ENCODE data around the gene ANK2.
"Not testable (repeated sequence)": the region's sequence is repeated elsewhere in the genome, so short reads cannot be mapped to it uniquely, and the experiment has no call there.

The ANK2 gene

DNA sequence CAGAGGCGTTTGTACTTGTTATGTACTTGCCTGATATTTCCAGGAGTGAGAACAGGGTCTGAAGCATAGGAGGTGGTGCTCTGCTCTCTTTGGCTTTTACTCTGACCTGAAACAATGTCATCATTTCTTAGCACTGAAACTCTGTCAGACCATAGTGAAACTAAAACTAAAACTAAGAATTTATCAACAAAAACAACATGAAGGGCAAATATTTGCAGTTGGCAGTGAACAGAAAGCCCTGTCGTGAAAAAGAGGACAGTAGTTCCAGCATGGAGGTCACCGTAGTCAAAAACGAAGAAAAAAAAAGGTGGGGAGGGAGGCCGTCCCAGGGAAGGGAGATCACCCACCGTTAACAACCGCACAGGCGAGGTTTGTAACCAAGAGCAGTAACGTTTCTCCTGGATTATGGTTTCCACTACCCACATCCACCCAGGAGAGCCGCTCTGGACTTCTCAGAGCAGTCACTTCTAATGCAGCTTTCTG, 97.5 kb downstream of the ANK2 start:
- no peak for DNase-seq (ENCODE audit: low read depth in 1 of 2, low spot score in 1 of 2)

DNA sequence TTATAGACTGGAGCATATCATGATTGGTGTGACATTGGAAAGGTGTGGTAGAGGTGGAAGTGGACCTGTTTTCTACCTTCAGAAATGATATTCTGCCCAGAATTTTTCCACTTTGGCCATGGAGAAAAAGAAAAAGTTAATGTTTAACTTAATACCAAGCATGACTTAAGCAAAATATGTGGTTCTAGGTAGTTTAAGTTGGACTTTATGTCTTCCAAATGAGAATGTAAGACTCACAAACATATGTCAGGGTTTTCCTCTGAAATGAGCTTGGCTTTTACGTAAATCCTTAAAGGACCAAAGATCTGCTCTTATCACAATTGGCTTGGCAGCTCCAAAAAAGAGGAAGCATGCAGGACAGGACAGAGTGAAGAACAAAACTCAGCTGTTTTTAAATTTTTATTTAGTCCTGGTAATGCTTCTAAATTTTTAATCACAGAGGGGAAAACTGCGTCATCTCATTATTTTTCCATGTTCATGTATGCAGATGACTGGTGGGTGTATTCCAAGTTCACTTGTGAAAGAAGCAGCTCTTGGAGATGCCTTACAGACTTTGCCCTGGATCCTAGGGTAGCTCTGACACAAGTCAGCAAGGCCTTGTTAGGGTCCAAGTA, 98.2 kb downstream of the ANK2 start:
- no peak for DNase-seq (ENCODE audit: low read depth in 1 of 2, low spot score in 1 of 2)

DNA sequence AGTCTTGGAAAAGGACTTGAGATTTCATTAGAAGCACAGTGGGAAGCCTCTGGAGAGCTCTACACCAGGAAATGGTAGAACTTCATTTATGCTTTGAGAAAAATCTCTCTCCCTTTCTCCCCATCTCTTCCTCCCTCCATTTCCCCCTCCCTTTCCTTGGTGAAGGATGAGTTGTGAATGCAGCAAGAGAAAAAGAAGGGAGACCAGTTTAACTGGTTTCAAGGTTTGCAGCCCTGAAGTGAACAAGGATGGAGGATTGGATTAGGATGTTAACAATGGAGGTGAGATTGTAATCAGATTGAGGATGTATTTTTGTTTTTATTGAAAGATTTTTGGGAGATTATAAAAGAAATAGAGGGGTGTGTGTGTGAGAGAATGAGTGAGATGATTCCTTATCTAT, 99.5 kb downstream of the ANK2 start:
- no peak for DNase-seq (ENCODE audit: low read depth in 1 of 2, low spot score in 1 of 2)

DNA sequence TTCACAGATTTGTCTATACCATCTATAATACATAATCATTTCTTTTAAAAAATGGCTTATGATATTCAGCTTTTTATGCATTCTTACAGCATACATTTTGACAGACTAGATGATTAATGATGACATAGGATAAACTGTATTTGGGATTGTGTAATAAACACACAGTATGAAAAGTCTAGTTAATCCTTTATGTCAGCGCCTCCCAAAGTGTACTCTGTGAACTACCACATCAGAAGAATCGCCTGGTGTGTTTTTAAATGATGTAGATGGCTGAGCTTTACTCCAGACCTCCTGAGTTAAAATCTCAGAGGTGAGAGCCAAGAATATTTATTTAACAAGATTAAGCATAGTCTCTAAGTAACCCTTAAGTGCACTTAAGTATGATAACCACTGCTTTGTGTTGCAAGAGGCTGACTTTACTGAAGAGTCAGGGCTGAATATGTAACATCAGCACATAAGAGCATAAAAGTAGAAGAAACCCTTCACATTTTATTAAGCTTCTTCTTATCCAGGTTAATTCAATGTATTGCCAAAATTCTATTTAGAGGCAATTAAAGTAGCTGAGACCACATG, 104.2 kb downstream of the ANK2 start:
- DNase-seq (ENCODE audit: low read depth in 1 of 2, low spot score in 1 of 2), result no peak

DNA sequence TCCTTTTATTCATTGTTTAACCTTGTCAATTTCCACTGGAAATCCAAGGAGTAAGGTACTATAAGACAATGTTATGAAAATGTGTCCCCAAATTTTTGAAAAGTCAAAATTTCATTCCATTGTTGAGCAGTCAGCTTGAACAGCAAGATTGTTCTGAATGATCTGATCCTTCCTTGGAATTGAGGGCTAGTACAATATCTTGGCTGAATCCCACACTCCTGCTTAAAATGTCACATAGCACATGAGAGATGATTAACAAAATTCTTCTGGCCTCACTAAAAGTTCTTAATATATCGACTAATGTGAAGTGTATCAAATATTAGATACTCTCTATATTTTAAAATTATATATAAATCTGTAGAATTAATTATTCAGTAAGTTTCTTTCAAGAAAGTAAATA, 104.8 kb downstream of the ANK2 start:
- DNase-seq (ENCODE audit: low read depth in 1 of 2, low spot score in 1 of 2), result no peak

DNA sequence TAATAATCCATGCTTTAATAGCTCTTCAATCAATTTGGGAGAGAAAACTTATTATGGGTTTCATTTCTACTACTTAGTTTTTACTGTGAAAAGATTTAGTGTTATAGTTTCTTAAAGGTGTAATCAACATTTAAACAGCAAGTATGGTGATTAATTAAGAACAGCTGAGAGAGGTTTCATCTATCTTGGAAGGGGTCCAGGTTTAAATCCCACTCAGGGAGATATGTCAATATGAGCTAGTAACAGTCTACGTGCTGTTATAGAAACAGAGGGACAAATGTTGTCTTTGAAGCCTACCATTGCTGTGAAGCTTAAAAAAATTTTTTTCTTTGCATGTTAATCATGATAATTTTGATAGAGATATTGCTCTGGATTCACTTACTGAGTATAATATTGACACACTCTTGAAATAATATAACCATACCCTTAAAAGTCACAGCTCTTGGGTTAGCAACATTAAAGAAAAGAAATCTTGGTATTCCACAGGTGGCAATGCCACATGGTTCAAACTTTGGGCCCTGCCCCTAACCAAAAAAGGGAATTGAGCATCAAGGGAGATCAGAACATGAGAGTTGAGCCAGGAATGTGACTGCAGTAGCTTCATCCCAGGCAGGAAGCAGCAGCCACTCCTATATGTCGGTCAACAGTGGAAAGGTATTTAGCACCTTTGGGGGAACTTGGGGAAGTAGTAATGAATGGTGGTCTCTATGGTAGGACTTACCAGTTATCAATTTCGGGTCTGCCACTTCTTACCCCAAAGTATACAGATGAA, 107.8 kb downstream of the ANK2 start:
- no peak for DNase-seq (ENCODE audit: low read depth in 1 of 2, low spot score in 1 of 2)

DNA sequence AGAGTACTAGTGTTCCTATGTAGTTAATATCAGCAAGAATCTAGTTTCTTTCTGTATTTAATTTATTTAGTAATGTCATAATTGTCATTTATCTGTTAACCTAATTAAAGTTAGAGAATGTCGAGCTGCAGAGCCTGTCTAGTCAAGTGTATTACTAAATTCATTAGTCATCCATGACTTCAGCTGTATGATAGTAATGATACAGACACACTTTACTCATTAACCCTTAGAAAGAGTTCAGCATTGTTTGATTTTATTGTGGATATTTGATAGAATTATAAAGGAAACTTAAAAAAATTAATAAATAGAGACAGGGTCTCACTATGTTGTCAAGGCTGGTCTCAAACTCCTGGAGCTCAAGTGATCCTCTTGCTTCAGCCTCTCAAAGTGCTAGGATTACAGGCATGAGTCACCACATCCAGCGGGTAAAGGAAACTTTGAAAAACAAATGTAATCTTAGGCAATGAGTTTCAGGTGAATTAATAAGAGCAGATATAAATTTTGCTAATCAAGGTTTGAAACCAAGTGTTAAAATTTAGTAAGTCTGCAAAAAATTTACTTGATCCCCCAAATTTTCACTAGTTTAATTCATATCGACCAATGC, 110.6 kb downstream of the ANK2 start:
- DNase-seq (ENCODE audit: low read depth in 1 of 2, low spot score in 1 of 2), result no peak

DNA sequence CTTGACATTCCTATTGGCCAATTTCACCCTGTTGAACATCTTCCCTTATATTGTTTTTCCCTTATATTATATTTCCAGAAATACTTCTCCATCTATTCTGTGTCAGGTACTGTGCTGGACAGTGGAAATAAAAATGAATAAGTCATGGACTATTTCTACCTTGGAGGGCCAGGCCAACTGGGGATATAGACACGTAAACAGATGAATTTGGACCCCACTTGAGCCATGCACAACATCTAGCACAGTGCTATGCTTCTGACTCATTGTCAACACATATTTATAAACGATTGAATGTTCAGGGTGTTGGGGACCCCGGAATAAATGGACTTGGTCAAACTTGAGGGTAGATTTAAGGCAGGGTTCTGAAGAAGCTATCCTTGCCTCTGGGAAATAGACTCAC, 111.1 kb downstream of the ANK2 start:
- DNase-seq (ENCODE audit: low read depth in 1 of 2, low spot score in 1 of 2), result no peak

DNA sequence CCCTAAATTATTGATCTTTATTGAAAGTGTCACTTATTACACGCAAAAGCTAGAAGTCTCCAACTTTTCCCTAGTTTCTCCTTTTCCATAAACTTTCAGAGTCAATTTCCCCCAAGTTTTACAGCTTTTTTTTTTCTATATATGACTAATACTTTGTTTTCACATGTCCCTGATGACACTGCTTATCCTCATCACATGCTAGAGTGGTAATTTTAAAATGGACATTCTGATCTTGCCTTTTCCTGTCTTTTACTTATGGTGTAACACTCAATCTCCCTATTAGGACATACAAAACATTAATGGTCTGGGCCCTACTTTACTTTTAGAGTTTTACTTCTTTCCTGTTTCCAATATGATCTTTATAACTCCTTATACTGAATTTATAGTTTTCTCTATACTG, 112.6 kb downstream of the ANK2 start:
- no peak for DNase-seq (ENCODE audit: low read depth in 1 of 2, low spot score in 1 of 2)

DNA sequence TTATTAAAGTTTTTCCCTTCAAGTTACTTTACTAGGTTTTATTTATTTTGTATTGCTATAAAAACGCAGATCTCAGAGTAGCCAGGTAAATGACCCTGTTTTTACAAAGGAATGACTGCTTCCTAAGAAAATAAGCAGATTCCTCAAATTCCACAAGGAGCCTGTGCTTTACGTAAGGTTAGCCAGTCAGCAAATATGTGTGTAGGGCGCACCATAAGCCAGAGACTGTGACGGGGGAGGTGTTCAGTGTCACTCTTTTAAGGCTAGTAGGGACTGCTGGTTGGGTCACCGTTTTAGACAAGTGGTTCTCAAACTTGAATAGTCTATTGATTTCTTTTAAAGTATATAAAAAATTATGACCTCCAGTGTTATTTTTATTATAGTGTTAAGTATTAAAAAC, 119.9 kb downstream of the ANK2 start:
- DNase-seq (ENCODE audit: low read depth in 1 of 2, low spot score in 1 of 2), result no peak

DNA sequence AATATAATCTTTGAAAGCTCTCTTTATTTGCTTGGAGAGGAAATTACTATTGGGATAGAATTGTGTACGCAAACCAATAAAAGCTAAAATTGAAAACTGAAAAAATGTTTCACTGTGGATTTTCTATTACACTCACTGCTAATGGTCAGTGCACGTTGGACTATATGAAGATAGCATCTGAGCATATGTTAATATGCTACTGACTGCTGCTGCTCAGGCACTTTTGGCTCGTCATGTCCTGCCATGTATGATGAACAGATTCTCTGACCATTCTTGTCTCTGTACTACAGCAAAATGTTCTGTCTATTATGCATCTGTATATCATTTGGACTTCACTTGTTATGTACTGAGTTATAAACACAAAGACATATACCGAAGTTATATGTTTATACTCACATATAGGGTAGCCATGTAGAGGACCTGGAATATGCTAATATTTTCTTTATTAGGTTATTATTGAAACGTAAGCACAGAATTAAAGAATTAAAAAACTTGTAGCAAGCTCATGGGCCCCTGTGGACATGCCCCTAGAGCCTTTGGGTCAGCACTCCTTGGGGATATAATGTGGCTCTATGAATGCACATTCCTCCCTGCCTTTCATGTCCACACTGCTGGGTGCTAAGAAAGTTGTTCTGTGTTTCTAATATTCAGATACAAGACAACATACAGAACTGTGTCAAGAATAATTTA, 120.8 kb downstream of the ANK2 start:
- no peak for DNase-seq (ENCODE audit: low read depth in 1 of 2, low spot score in 1 of 2)

DNA sequence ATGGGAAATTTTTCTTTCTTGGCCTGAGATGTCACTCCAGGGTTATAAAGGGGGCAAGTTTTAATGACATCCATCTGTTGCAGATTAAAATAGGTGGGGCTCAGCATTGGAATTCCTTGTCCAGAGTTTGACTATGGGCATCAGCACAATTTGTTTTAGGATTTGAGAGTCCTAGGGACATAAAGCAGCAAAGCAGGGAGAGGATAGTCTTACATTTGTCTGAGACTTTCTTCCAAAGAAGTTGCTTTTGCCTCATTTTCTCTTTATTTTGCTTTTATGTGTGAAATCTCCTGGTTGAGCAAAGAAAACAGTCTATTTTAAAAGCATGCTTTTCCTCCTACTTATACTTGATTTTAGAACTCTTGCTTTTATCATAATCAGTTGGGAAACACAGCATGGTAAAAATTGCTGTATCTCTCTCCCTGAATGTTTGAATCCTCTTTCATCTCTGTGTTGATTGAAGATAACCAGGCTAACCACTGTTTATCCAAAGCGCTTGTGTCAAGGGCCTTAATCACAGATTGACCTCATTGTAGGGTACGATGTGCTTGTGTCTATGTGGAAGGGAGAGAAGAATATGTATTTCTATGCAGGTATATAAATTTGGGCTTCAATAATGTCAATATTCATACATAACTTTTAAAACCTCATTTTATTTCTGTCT, 121.5 kb downstream of the ANK2 start:
- no peak for DNase-seq (ENCODE audit: low read depth in 1 of 2, low spot score in 1 of 2)

DNA sequence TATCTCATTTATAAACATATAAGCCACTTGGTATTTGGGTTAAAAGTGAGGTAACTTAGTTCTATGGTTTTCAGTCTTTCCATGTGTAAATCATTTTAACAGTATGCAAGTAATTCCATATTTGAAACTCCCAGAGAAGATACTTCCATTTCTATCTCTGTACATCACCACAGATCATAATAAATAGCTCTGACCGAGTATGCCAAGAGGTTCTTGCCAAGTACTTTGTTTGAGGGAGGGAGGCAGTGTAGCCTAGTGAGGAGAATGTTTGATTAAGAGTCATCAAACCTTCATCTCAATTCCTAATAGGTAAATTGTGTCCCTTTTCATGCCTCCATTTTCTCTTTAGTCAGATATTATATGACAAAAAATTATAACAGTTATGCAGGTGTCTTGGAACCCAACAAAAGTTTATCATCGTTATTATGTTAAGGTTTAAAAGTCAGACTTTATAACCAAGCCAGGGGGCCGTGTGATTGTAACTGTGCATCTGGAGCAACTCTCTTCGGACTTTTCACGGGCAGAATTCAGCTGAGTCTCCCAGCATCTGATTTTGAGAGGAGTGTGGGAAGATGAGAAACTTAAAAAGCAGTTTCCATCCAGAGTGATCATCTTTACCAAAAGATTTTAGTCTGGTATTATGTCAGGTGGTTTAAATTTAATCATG, 123.8 kb downstream of the ANK2 start:
- DNase-seq (ENCODE audit: low read depth in 1 of 2, low spot score in 1 of 2), result no peak

DNA sequence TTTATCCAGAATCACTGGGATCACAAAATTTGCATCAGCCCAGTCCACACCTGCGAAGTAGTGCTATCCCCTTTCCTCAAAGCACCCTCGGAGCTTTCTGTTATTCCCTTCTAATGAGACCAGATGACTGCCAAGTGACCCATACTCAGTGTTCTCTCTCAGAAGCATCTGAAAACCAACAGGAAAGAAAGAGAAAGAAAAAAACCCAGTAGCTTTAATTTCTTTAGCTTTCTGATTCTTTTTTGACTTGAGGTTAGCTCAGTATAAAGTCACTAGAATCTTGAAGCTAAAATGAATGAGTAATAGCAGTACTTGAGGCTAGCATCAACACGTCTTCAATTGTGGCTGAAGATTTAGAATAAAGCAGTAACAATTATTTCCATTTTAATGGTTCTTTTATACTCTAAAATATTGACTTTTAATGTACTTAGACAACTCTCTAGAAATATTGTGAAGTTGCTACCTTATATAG, 124.4 kb downstream of the ANK2 start:
- DNase-seq (ENCODE audit: low read depth in 1 of 2, low spot score in 1 of 2), result no peak

DNA sequence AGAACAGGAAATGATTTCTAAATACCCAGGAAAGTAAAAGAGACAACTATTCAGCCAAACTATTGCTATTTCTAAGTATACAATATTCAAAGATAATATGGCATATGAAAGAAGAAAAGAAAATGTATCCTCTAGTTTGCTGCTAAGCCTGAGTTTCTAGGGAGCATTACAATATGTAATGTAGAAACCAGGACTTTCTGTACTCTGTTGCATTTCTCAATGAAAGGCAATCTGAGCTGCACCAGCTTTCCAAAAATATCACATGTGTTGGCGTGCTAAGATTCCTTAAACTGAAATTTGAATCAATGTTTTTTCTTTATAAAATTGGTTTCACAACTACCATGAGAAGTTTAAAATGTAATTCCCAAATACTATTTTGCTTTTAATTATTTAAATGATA, 129.6 kb downstream of the ANK2 start:
- DNase-seq (ENCODE audit: low read depth in 1 of 2, low spot score in 1 of 2), result no peak

DNA sequence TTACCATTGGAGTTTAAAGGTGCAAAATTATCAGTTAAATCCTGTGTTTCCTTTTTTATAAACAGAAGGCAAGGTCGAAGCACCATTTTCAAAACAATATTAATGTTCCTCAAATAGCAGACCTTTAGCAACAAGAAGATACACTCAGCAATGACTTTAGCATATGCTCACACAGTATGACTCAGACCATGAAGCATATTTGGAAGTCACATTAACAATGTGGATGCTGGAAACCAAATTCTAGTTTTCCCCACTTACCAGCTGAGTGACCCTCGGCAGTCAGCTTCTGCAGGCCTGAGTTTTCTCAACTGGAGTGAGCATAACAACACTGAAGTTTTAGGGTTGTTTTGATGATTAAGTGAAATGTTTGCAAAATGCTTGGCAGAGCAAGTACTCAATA, 130.5 kb downstream of the ANK2 start:
- DNase-seq (ENCODE audit: low read depth in 1 of 2, low spot score in 1 of 2), result no peak

DNA sequence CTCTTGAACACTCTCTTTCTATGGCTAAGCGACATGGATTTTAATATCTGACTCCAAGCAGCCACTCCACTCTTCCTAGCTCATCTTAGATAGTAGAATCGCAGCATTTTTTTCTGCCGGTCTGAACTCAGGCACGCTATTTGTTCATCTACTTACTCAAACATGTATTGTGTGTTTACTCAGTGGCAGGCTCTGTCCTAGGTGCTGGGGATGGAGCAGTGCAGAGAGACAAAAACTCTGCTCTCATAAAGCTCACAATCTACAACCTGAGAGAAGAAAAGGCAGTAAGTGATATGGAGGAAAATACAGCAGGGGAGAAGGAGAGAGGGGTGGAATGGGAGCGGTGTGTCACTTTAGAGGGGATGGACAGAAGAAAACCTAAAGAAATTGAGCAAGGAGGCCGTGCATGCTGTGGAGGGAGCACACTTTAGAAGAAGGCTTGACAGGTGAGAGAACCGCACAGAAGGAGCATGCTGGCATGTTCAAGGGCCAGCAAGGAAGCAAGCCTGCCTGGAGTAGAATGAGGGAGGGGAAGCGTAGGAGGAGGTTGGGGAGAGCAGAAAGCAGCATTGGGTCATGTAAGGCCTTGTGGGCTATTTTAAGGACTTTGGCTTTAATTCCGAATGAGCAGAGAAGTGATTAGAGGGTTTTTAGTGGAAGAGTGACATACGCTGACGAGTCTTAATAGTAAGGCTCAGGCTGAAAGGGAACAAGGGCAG, 132.0 kb downstream of the ANK2 start:
- no peak for DNase-seq (ENCODE audit: low read depth in 1 of 2, low spot score in 1 of 2)

DNA sequence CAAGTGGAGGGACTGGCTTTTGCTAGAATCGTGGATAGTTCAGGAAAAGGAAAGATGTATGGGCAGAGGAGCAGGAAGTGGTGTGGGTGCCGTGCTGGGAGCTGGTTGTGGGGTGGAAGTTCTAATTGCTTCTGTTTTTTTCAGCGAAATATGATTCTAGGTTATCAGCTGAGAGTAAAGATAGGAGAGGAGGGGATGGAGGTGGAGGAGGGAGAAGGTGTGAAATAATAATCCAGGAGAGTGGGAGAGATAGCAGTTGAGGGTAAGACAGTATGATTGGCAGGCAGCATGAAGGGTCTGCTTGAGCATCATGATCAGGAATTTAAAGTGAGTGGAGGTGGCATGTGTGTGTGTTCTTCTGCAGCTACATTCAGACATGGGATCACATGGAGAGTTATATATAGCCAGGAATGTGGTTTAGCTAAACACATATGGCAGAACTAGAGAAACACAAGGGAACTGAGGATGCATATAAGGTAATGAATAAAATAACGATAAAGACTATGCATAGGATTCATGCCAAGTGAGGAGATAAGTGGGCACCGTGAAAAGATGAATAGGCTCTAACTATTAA, 133.7 kb downstream of the ANK2 start:
- DNase-seq (ENCODE audit: low read depth in 1 of 2, low spot score in 1 of 2), result no peak

DNA sequence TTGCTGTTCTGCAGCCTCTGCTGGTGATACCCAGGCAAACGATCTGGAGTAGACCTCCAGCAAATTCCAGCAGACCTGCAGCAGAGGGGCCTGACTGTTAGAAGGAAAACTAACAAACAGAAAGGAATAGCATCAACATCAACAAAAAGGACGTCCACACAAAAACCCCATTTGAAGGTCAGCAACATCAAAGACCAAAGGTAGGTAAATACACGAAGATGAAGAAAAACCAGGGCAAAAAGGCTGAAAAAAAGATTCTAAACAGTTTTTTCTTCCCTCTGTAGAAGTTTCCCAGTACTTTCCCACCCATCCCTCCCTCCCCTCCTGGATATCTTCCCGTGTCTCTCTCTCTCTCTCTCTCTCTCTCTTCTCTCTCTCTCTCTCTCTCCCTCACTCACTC, 136.8 kb downstream of the ANK2 start:
- DNase-seq (ENCODE audit: low read depth in 1 of 2, low spot score in 1 of 2), result not testable (repeated sequence)
